ENCODE data around the gene KCNC2.

- TF ChIP-seq CTCF (IDR thresholded peaks at IDR 0.05; ENCODE audit: extremely low read depth in 1 of 2, insufficient read depth in 1 of 2, low read depth in 1 of 2, low read length in 2 of 2) (no peak), MYC (IDR thresholded peaks at IDR 0.05; ENCODE audit: low read depth, low read length) (no peak), FOS (IDR thresholded peaks at IDR 0.05; ENCODE audit: borderline replicate concordance, insufficient read depth, low read length) (no peak), POLR2AphosphoS5 (IDR thresholded peaks at IDR 0.05; ENCODE audit: insufficient read depth, low read depth, low read length) (no peak), MAX (IDR thresholded peaks at IDR 0.05; ENCODE audit: insufficient read depth, insufficient read length) (no peak), EZH2 (IDR thresholded peaks at IDR 0.05; ENCODE audit: borderline replicate concordance, low read depth, low read length, severe bottlenecking) (no peak)
Measured at GRCh38 chr12:75115748-75116147, 93.9 kb downstream of the KCNC2 start.

Data from endothelial cell of umbilical vein (primary cell).